HG03159 (cell line): ENCODE data around the gene MAD1L1.
"Not testable (repeated sequence)": the region's sequence is repeated elsewhere in the genome, so short reads cannot be mapped to it uniquely, and the experiment has no call there.

Source experiments
- ATAC-seq: cut with Tn5 transposase; IDR thresholded peaks from one replicate; pipeline ENCODE4 v1.9.1; 2021; ENCODE audit warnings: mild to moderate bottlenecking, moderate library complexity; ENCODE audit not compliant: unreplicated experiment

Gene MAD1L1

GRCh38 chr7:1850111-1850975 is 382.4 kb downstream of the MAD1L1 start:
- no peak for ATAC-seq

- ATAC-seq: no peak
These were observed 383.2 kb downstream of the MAD1L1 start for GRCh38 chr7:1849351-1850041.

GRCh38 chr7:1848911-1849311 is 383.8 kb downstream of the MAD1L1 start:
- ATAC-seq: no peak

- ATAC-seq: no peak
These were observed 384.6 kb downstream of the MAD1L1 start for GRCh38 chr7:1848013-1848640.

GRCh38 chr7:1847260-1848001 is 385.3 kb downstream of the MAD1L1 start:
- no peak for ATAC-seq

- no peak for ATAC-seq
These were observed 386.2 kb downstream of the MAD1L1 start for GRCh38 chr7:1846331-1847065.

GRCh38 chr7:1845536-1846311 is 387.0 kb downstream of the MAD1L1 start:
- no peak for ATAC-seq

GRCh38 chr7:1844951-1845390 is 387.8 kb downstream of the MAD1L1 start:
- no peak for ATAC-seq

- no peak for ATAC-seq
These were observed 388.3 kb downstream of the MAD1L1 start for GRCh38 chr7:1844336-1844950.

- no peak for ATAC-seq
These were observed 388.8 kb downstream of the MAD1L1 start for GRCh38 chr7:1843921-1844335.

GRCh38 chr7:1843271-1843861 is 389.4 kb downstream of the MAD1L1 start:
- no peak for ATAC-seq

GRCh38 chr7:1842321-1843221 is 390.2 kb downstream of the MAD1L1 start:
- ATAC-seq: no peak

- ATAC-seq: not testable (repeated sequence)
These were observed 391.3 kb downstream of the MAD1L1 start for GRCh38 chr7:1841286-1842021.

GRCh38 chr7:1840744-1841143 is 392.0 kb downstream of the MAD1L1 start:
- ATAC-seq: not testable (repeated sequence)

GRCh38 chr7:1839701-1840100 is 393.0 kb downstream of the MAD1L1 start:
- no peak for ATAC-seq

- ATAC-seq: not testable (repeated sequence)
These were observed 393.7 kb downstream of the MAD1L1 start for GRCh38 chr7:1838911-1839531.

- ATAC-seq: not testable (repeated sequence)
These were observed 394.2 kb downstream of the MAD1L1 start for GRCh38 chr7:1838544-1838872.
